Measurements from ENCODE around the gene CSNK1D.

Gene CSNK1D

GRCh38 chr17:82195675-82196672 is 77.5 kb downstream of the CSNK1D start:
- Histone ChIP-seq H3K36me3 (ENCODE audit: control insufficient read depth in 2 of 2, insufficient read depth in 1 of 2, low read length in 2 of 2) (peaks cover 36 to 90% of the 10 kb centered on the region in 2 experiments), H3K9me3 (ENCODE audit: control insufficient read depth, insufficient read depth, low read depth, low read length) (no peaks in the 10 kb centered on the region), H3K27ac (ENCODE audit: extremely low read depth, low read depth, low read length) (no peak overlapping the region), H3K4me1 (ENCODE audit: control insufficient read depth, insufficient read depth, low read length) (no peaks in the 10 kb centered on the region), H3K4me3 (ENCODE audit: low read depth, low read length) (no peak overlapping the region)
- CTCF ChIA-PET: interaction anchor here (0.6 to 0.8 kb wide), 3 partner anchors 10 to 212 kb away, joined by 3 to 6 read pairs (median 3); no protein-coding TSS in a partner anchor
- TF ChIP-seq SP3 (tag by site-specific recombination; IDR thresholded peaks at IDR 0.05) (no peak), ZNF114 (tag by site-specific recombination; IDR thresholded peaks at IDR 0.05) (no peak), ZNF621 (tag by site-specific recombination; IDR thresholded peaks at IDR 0.05) (no peak), ZFP69B (tag by site-specific recombination; IDR thresholded peaks at IDR 0.05) (no peak), ZFP37 (tag by site-specific recombination; IDR thresholded peaks at IDR 0.05) (no peak), TRIM28 (IDR thresholded peaks at IDR 0.05; ENCODE audit: borderline replicate concordance, low read length) (no peak), ZNF558 (tag by site-specific recombination; IDR thresholded peaks at IDR 0.05) (no peak), ZNF280C (tag by site-specific recombination; IDR thresholded peaks at IDR 0.05) (no peak), ZNF18 (tag by site-specific recombination; IDR thresholded peaks at IDR 0.05) (no peak), ZNF416 (tag by site-specific recombination; IDR thresholded peaks at IDR 0.05) (no peak), ZNF2 (tag by site-specific recombination; IDR thresholded peaks at IDR 0.05) (no peak), ZNF10 (tag by site-specific recombination; IDR thresholded peaks at IDR 0.05) (no peak), ZBTB1 (tag by site-specific recombination; IDR thresholded peaks at IDR 0.05) (no peak), ZNF112 (tag by site-specific recombination; IDR thresholded peaks at IDR 0.05) (no peak), ZNF654 (tag by site-specific recombination; IDR thresholded peaks at IDR 0.05; ENCODE audit: low read depth) (no peak), ZNF660 (tag by site-specific recombination; IDR thresholded peaks at IDR 0.05) (no peak), ZNF211 (tag by site-specific recombination; IDR thresholded peaks at IDR 0.05; ENCODE audit: low read depth) (no peak)
- TF ChIP-seq, protein P1, sequence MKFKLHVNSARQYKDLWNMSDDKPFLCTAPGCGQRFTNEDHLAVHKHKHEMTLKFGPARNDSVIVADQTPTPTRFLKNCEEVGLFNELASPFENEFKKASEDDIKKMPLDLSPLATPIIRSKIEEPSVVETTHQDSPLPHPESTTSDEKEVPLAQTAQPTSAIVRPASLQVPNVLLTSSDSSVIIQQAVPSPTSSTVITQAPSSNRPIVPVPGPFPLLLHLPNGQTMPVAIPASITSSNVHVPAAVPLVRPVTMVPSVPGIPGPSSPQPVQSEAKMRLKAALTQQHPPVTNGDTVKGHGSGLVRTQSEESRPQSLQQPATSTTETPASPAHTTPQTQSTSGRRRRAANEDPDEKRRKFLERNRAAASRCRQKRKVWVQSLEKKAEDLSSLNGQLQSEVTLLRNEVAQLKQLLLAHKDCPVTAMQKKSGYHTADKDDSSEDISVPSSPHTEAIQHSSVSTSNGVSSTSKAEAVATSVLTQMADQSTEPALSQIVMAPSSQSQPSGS (tag by site-specific recombination; IDR thresholded peaks at IDR 0.05; ENCODE audit: low read depth): no peak
- TF ChIP-seq, protein P2, sequence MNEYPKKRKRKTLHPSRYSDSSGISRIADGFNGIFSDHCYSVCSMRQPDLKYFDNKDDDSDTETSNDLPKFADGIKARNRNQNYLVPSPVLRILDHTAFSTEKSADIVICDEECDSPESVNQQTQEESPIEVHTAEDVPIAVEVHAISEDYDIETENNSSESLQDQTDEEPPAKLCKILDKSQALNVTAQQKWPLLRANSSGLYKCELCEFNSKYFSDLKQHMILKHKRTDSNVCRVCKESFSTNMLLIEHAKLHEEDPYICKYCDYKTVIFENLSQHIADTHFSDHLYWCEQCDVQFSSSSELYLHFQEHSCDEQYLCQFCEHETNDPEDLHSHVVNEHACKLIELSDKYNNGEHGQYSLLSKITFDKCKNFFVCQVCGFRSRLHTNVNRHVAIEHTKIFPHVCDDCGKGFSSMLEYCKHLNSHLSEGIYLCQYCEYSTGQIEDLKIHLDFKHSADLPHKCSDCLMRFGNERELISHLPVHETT (tag by site-specific recombination; IDR thresholded peaks at IDR 0.05): no peak
- POLR2A ChIA-PET: no interaction called here
